ENCODE results near the gene LRRC4C.

Gene LRRC4C

GRCh38 chr11:41459465-41460401 is at the start of gene LRRC4C:
Gene LRRC4C, minus strand, starts transcription at chr11:41459652.
- peak; percentile 46 for DNase-seq

GRCh38 chr11:41508121-41508520 is 48.7 kb upstream of the LRRC4C start:
- DNase-seq, result no peak

- DNase-seq, result no peak
Measured at GRCh38 chr11:41499429-41499828, 40.0 kb upstream of the LRRC4C start.

- no peak for DNase-seq
Measured at GRCh38 chr11:41498726-41499125, 39.3 kb upstream of the LRRC4C start.

GRCh38 chr11:41497974-41498373 is 38.5 kb upstream of the LRRC4C start:
- DNase-seq, result no peak

GRCh38 chr11:41494716-41495115 is 35.3 kb upstream of the LRRC4C start:
- no peak for DNase-seq

GRCh38 chr11:41486424-41486823 is 27.0 kb upstream of the LRRC4C start:
- no peak for DNase-seq

GRCh38 chr11:41483956-41484355 is 24.5 kb upstream of the LRRC4C start:
- no peak for DNase-seq

GRCh38 chr11:41479179-41479578 is 19.7 kb upstream of the LRRC4C start:
- no peak for DNase-seq

- no peak for DNase-seq
Measured at GRCh38 chr11:41461057-41461681, 1.7 kb upstream of the LRRC4C start.

- DNase-seq, result no peak
Measured at GRCh38 chr11:41458641-41459040, 811 bp downstream of the LRRC4C start.

- DNase-seq, result no peak
Measured at GRCh38 chr11:41458154-41458553, 1.3 kb downstream of the LRRC4C start.

- no peak for DNase-seq
Measured at GRCh38 chr11:41457216-41458014, 2.0 kb downstream of the LRRC4C start.

GRCh38 chr11:41456269-41456668 is 3.2 kb downstream of the LRRC4C start:
- DNase-seq, result no peak

GRCh38 chr11:41451011-41451410 is 8.4 kb downstream of the LRRC4C start:
- DNase-seq, result no peak

- no peak for DNase-seq
Measured at GRCh38 chr11:41449483-41450050, 9.9 kb downstream of the LRRC4C start.

GRCh38 chr11:41446566-41446965 is 12.9 kb downstream of the LRRC4C start:
- no peak for DNase-seq

- no peak for DNase-seq
Measured at GRCh38 chr11:41446107-41446506, 13.3 kb downstream of the LRRC4C start.

GRCh38 chr11:41437006-41437490 is 22.4 kb downstream of the LRRC4C start:
- DNase-seq, result no peak

- no peak for DNase-seq
Measured at GRCh38 chr11:41435531-41435930, 23.9 kb downstream of the LRRC4C start.

GRCh38 chr11:41431784-41432183 is 27.7 kb downstream of the LRRC4C start:
- no peak for DNase-seq

- no peak for DNase-seq
Measured at GRCh38 chr11:41419901-41420300, 39.6 kb downstream of the LRRC4C start.

Data from right forelimb (tissue), 1 donor.